ENCODE results near the gene SPATA33. TPM values are rescaled to one million over a fixed set of nuclear protein-coding genes. Genes with fewer than 3 reads are reported as not detected.

The SPATA33 gene
- total RNA-seq, 1 donor from 2014 or later, result 42.6 TPM

- H3K36me3 Mint-ChIP-seq (ENCODE audit: low read depth), result peaks cover 5% of the 10 kb centered on the region
- no peak for TF ChIP-seq CTCF (conservative IDR thresholded peaks at IDR 0.05)
- H3K4me1 Mint-ChIP-seq, result peaks cover 9% of the 10 kb centered on the region
- no peak for DNase-seq (ENCODE audit: low read depth, low spot score)
- peaks cover 2% of the 10 kb centered on the region for H3K27me3 Mint-ChIP-seq (ENCODE audit: low read depth)
- no peaks in the 10 kb centered on the region for H3K9me3 Mint-ChIP-seq
- no peak overlapping the region for H3K27ac Mint-ChIP-seq (ENCODE audit: unreplicated experiment)
- H3K4me3 Mint-ChIP-seq, result peak overlapping the region; percentile 49
These were observed 54.7 kb downstream of the SPATA33 start for GRCh38 chr16:89712274-89712781.

GRCh38 chr16:89716493-89716892 lies 58.9 kb downstream of the SPATA33 start:
- peaks cover 21% of the 10 kb centered on the region for H3K4me1 Mint-ChIP-seq
- H3K9me3 Mint-ChIP-seq, result no peaks in the 10 kb centered on the region
- H3K36me3 Mint-ChIP-seq (ENCODE audit: low read depth), result peaks cover 5% of the 10 kb centered on the region
- no peak overlapping the region for H3K27ac Mint-ChIP-seq (ENCODE audit: unreplicated experiment)
- no peak for DNase-seq (ENCODE audit: low read depth, low spot score)
- no peaks in the 10 kb centered on the region for H3K27me3 Mint-ChIP-seq (ENCODE audit: low read depth)
- TF ChIP-seq CTCF (conservative IDR thresholded peaks at IDR 0.05), result no peak
- H3K4me3 Mint-ChIP-seq, result peak overlapping the region; percentile 19

GRCh38 chr16:89716916-89717687 lies 59.5 kb downstream of the SPATA33 start:
- H3K36me3 Mint-ChIP-seq (ENCODE audit: low read depth), result peaks cover 5% of the 10 kb centered on the region

GRCh38 chr16:89717688-89718505 lies 60.3 kb downstream of the SPATA33 start:
- no peak overlapping the region for H3K27ac Mint-ChIP-seq (ENCODE audit: unreplicated experiment)
- no peaks in the 10 kb centered on the region for H3K27me3 Mint-ChIP-seq (ENCODE audit: low read depth)
- no peak for TF ChIP-seq CTCF (conservative IDR thresholded peaks at IDR 0.05)

More at GRCh38 chr16:89716916-89717687, 59.5 kb downstream of the SPATA33 start:
- Mint-ChIP-seq H3K4me1 (peaks cover 21% of the 10 kb centered on the region), H3K27me3 (ENCODE audit: low read depth) (no peaks in the 10 kb centered on the region), H3K27ac (ENCODE audit: unreplicated experiment) (no peak overlapping the region), H3K4me3 (peak overlapping the region; percentile 34), H3K9me3 (no peaks in the 10 kb centered on the region)
- no peak for TF ChIP-seq CTCF (conservative IDR thresholded peaks at IDR 0.05)
- no peak for DNase-seq (ENCODE audit: low read depth, low spot score)

More at GRCh38 chr16:89717688-89718505, 60.3 kb downstream of the SPATA33 start:
- no peak for DNase-seq (ENCODE audit: low read depth, low spot score)
- H3K4me1 Mint-ChIP-seq, result peaks cover 27% of the 10 kb centered on the region
- H3K36me3 Mint-ChIP-seq (ENCODE audit: low read depth), result peaks cover 8% of the 10 kb centered on the region
- H3K4me3 Mint-ChIP-seq, result peak overlapping the region; percentile 82
- no peaks in the 10 kb centered on the region for H3K9me3 Mint-ChIP-seq

Other genes starting within 250 kb of the SPATA33 start
- 144 and 164 TPM in 2 replicates for gene ANKRD11, start 167.3 kb upstream of the SPATA33 start, total RNA-seq
- gene SPG7, start 149.4 kb upstream of the SPATA33 start, total RNA-seq, result 134 and 137 TPM in 2 replicates
- 2,012 and 2,013 TPM in 2 replicates for gene RPL13, start 97.2 kb upstream of the SPATA33 start, total RNA-seq
- gene CPNE7, start 82.1 kb upstream of the SPATA33 start, total RNA-seq, result 2.7 and 3.1 TPM in 2 replicates
- 0.21 and 0.41 TPM in 2 replicates for gene DPEP1, start 44.2 kb upstream of the SPATA33 start, total RNA-seq
- gene CHMP1A, start 128 bp upstream of the SPATA33 start, total RNA-seq, result 93.9 and 102 TPM in 2 replicates
- gene CDK10, start 28.9 kb downstream of the SPATA33 start, total RNA-seq, result 127 and 131 TPM in 2 replicates
- 8.6 and 10.6 TPM in 2 replicates for gene SPATA2L, start 43.9 kb downstream of the SPATA33 start, total RNA-seq
- gene VPS9D1, start 63.1 kb downstream of the SPATA33 start, total RNA-seq, result 18.0 and 20.2 TPM in 2 replicates
- 31.6 and 32.9 TPM in 2 replicates for gene ZNF276, start 63.7 kb downstream of the SPATA33 start, total RNA-seq
- 118 and 129 TPM in 2 replicates for gene FANCA, start 158.8 kb downstream of the SPATA33 start, total RNA-seq
- 18.0 and 19.3 TPM in 2 replicates for gene SPIRE2, start 170.6 kb downstream of the SPATA33 start, total RNA-seq
- 198 and 209 TPM in 2 replicates for gene TCF25, start 215.8 kb downstream of the SPATA33 start, total RNA-seq